Measurements from ENCODE around the gene RUNX1. TPM values are rescaled to one million over a fixed set of nuclear protein-coding genes. Genes with fewer than 3 reads are reported as not detected.

Gene RUNX1
- total and polyA plus RNA-seq, 2 of the 13 experiments (the other 11 are each of a cell fraction or from before 2014, with no cell fraction given) = 5.4 to 6.4 TPM

GRCh38 chr21:35019631-35020032 lies 29.5 kb downstream of the RUNX1 start (continued):
- TF ChIP-seq AKNA (CRISPR knock-in tag; IDR thresholded peaks at IDR 0.05; ENCODE audit: borderline replicate concordance) (no peak), ZBTB10 (CRISPR knock-in tag; IDR thresholded peaks at IDR 0.05; ENCODE audit: borderline replicate concordance) (no peak; the same call in 1 of the 2 replicates), NR2F6 (IDR thresholded peaks at IDR 0.05) (peak; percentile 58; the same call in 1 of the 2 replicates), NR2F6 (CRISPR knock-in tag; IDR thresholded peaks at IDR 0.05) (peak; percentile 68; the same call in 1 of the 2 replicates), ZNF619 (CRISPR knock-in tag; IDR thresholded peaks at IDR 0.05) (no peak), ZNF839 (CRISPR knock-in tag; IDR thresholded peaks at IDR 0.05; ENCODE audit: borderline replicate concordance) (no peak), ZNF280B (CRISPR knock-in tag; IDR thresholded peaks at IDR 0.05; ENCODE audit: borderline replicate concordance) (no peak), ZNF784 (CRISPR knock-in tag; IDR thresholded peaks at IDR 0.05; ENCODE audit: borderline replicate concordance) (no peak), ELF4 (CRISPR knock-in tag; IDR thresholded peaks at IDR 0.05; ENCODE audit: borderline replicate concordance) (no peak), E2F5 (CRISPR knock-in tag; conservative IDR thresholded peaks at IDR 0.05) (no peak), RFX3 (CRISPR knock-in tag; IDR thresholded peaks at IDR 0.05) (no peak), ZMYM4 (CRISPR knock-in tag; IDR thresholded peaks at IDR 0.05) (peak; percentile 79), HNRNPH1 (optimal IDR thresholded peaks at IDR 0.05; ENCODE audit: low read depth, low read length) (no peak), ZNF3 (CRISPR knock-in tag; IDR thresholded peaks at IDR 0.05) (no peak), HNRNPK (IDR thresholded peaks at IDR 0.05; ENCODE audit: low read depth, low read length, poor library complexity, severe bottlenecking) (no peak), ZFP62 (CRISPR knock-in tag; IDR thresholded peaks at IDR 0.05) (no peak), ZNF20 (CRISPR knock-in tag; IDR thresholded peaks at IDR 0.05) (no peak), GTF3A (CRISPR knock-in tag; conservative IDR thresholded peaks at IDR 0.05) (no peak), ETS1 (CRISPR knock-in tag; IDR thresholded peaks at IDR 0.05) (no peak)

All from HepG2 (cell line).